Adrenal gland (tissue), 12 donors: ENCODE data around the gene NAP1L4. TPM values are rescaled to one million over a fixed set of nuclear protein-coding genes. Genes with fewer than 3 reads are reported as not detected.

Experiments
- DNase-seq, 7 donors: peaks; one replicate each; pipeline ENCODE4 v3.0.0-alpha.2; 2019 to 2020
- H3K27ac ChIP-seq, 5 donors: fragments of 200-600 bp; sonication (generic) in 4 of 5; 1 replicate in 3 of 5; 2 replicates in 2 of 5; pipeline versions ENCODE4 v1.5.1 to v1.8.0; 2016 to 2020; ENCODE audit warnings: mild to moderate bottlenecking in 1 of 5
- H3K27me3 ChIP-seq: fragments of 200-600 bp; 2 replicates; pipeline ENCODE4 v1.8.0; 2021
- H3K36me3 ChIP-seq, 2 donors: fragments of 200-600 bp; replicated peaks in 1 of 2; 1 replicate in 1 of 2; 2 replicates in 1 of 2; pipeline versions ENCODE4 v1.5.1 to v1.8.0; 2018 to 2022
- H3K4me1 ChIP-seq, 2 donors: fragments of 200-600 bp; replicated peaks in 1 of 2; 1 replicate in 1 of 2; 2 replicates in 1 of 2; pipeline versions ENCODE4 v1.5.1 to v1.8.0; 2018 to 2021
- H3K4me3 ChIP-seq, 4 donors: fragments of 200-600 bp; sonication (generic) in 3 of 4; one replicate each; pipeline ENCODE4 v1.5.1; 2016 to 2018
- H3K9me3 ChIP-seq, 3 donors: fragments of 200-600 bp; sonication (generic) in 1 of 3; replicated peaks in 1 of 3; 1 replicate in 2 of 3; 2 replicates in 1 of 3; pipeline versions ENCODE4 v1.5.1 to v1.8.0; 2016 to 2021
- POLR2A ChIP-seq, 2 donors: fragments of 450-650 bp; IDR thresholded peaks; one replicate each; pipeline ENCODE4 v1.6.1; 2017; ENCODE audit warnings: antibody characterized with exemption in 2 of 2, mild to moderate bottlenecking in 2 of 2, moderate library complexity in 1 of 2
- WGBS, 4 donors: extraction: QIAGEN DNeasy Blood & Tissue Kit in 2 of 4; methylation state at CpG; one replicate each; pipeline versions ENCODE4 v1.1.5 to v1.1.7; 2013 to 2017; 5-methylcytosine and 5-hydroxymethylcytosine counted together
- intact Hi-C, 2 donors: fragments of 100-400 bp; cut with DNase I; formaldehyde crosslinking; loops; one replicate each; pipeline versions ENCODE4 v1.14.1 to v1.15.0; 2022 to 2023
- polyA plus RNA-seq, 3 donors: library from polyadenylated mRNA; stranded (reverse); fragments of 200-250 nt in 2 of 3; fragments of 350-450 nt in 1 of 3; fragmentation: Illumina TruSeq in 1 of 3; extraction: RNeasy Lipid Tissue Mini Kit (QIAGEN cat#74804) in 1 of 3; gene quantifications; one replicate each; pipeline ENCODE4 v1.2.3, GENCODE V29; 2013 to 2014
- total RNA-seq, 9 donors: library from RNA; depleted of rRNA in 4 of 9; stranded (reverse); fragments of >200 nt in 4 of 9; fragments of 120-200 nt in 1 of 9; fragmentation: NEBNext Ultra II Directional in 1 of 9; extraction: Animal tissue kit (Norgen Biotek cat#: 25700) in 1 of 9; gene quantifications; one replicate each; pipeline versions ENCODE4 v1.1.0 to v1.2.4, GENCODE V29; 2013 to 2023
- TF ChIP-seq, protein P1 (sequence below), 6 experiments: fragments of 450-650 bp in 4 of 6; fragments of 200-600 bp in 2 of 6; sonication (generic) in 1 of 6; IDR thresholded peaks; 1 replicate in 5 of 6; 2 replicates in 1 of 6; pipeline versions ENCODE4 v1.5.1 to v1.8.0; 2016 to 2021; ENCODE audit warnings: antibody characterized with exemption in 6 of 6, mild to moderate bottlenecking in 2 of 6, moderate library complexity in 1 of 6
- donor health status: healthy with polysubstance abuse.
- donor health status: Bipolar disorder and iron deficiency.
- donor health status: DM: yes; HTN: yes; CAD: no.
- donor health status: DM: no; HTN: no; CAD: no.
- donor health status: DM: no; HTN: no; CAD: no.
- donor health status: DM: yes; HTN: yes; CAD: no.

The NAP1L4 gene
- total and polyA plus RNA-seq, 12 donors, result 39.7 to 128 (median 79.9) TPM

- Histone ChIP-seq H3K27ac (no peak overlapping the region), H3K4me1 (peaks cover 16 to 23% of the 10 kb centered on the region in 2 donors), H3K4me3 (no peak overlapping the region), H3K27me3 (peaks cover 11% of the 10 kb centered on the region), H3K36me3 (no peaks in the 10 kb centered on the region), H3K9me3 (no peaks in the 10 kb centered on the region)
- WGBS, 4 donors, result 89 to 92% (median 91%) methylated on average over 3 to 11 of the region's 11 CpGs
- intact Hi-C loops, result no loop called here
- DNase-seq, result no peak
- TF ChIP-seq, protein P1, sequence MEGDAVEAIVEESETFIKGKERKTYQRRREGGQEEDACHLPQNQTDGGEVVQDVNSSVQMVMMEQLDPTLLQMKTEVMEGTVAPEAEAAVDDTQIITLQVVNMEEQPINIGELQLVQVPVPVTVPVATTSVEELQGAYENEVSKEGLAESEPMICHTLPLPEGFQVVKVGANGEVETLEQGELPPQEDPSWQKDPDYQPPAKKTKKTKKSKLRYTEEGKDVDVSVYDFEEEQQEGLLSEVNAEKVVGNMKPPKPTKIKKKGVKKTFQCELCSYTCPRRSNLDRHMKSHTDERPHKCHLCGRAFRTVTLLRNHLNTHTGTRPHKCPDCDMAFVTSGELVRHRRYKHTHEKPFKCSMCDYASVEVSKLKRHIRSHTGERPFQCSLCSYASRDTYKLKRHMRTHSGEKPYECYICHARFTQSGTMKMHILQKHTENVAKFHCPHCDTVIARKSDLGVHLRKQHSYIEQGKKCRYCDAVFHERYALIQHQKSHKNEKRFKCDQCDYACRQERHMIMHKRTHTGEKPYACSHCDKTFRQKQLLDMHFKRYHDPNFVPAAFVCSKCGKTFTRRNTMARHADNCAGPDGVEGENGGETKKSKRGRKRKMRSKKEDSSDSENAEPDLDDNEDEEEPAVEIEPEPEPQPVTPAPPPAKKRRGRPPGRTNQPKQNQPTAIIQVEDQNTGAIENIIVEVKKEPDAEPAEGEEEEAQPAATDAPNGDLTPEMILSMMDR (IDR thresholded peaks at IDR 0.05), result no peak
- no peak for TF ChIP-seq POLR2A (IDR thresholded peaks at IDR 0.05)
Observed at GRCh38 chr11:2926611-2927051, 65.5 kb downstream of the NAP1L4 start.

GRCh38 chr11:2924821-2925675, 67.1 kb downstream of the NAP1L4 start:
- Histone ChIP-seq H3K9me3 (no peaks in the 10 kb centered on the region), H3K27me3 (peaks cover 11% of the 10 kb centered on the region), H3K4me1 (peaks cover 13 to 17% of the 10 kb centered on the region in 2 donors), H3K4me3 (no peak overlapping the region), H3K36me3 (no peaks in the 10 kb centered on the region), H3K27ac (no peak overlapping the region)
- 87 to 94% (median 92%) methylated on average over 16 to 30 of the region's 30 CpGs for WGBS, 4 donors
- intact Hi-C loops, result no loop called here
- DNase-seq, result no peak
- no peak for TF ChIP-seq POLR2A (IDR thresholded peaks at IDR 0.05)
- TF ChIP-seq, protein P1 (IDR thresholded peaks at IDR 0.05), result no peak

DNA sequence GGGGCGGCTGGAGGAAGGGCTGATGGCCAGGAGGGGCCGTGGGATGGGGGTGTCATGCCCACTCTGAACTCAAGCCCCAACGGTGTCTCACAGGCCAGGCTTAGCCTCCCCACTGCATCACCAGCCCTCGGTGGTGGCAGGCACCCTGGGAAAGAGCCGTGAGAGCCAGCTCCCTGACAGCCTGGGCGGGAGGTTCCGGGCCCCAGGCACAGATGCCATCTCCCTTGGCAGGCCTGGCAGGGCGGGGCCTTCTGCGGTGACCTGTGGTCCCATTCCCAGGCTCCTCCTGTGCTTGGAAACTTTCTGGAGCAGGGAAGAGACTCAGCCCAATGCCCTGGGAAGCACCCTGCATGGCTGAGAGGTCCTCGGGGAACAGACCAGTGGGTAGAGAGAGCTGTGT, 67.7 kb downstream of the NAP1L4 start:
- H3K27me3 ChIP-seq, result peaks cover 11% of the 10 kb centered on the region
- no peak overlapping the region for H3K27ac ChIP-seq
- no peak overlapping the region for H3K4me3 ChIP-seq
- peaks cover 6 to 10% of the 10 kb centered on the region in 2 donors for H3K4me1 ChIP-seq
- no peaks in the 10 kb centered on the region for H3K36me3 ChIP-seq
- intact Hi-C loops, result no loop called here
- no peaks in the 10 kb centered on the region for H3K9me3 ChIP-seq
- DNase-seq, result no peak
- WGBS, 4 donors, result 77 to 88% (median 84%) methylated on average over 3 to 10 of the region's 10 CpGs
- TF ChIP-seq, protein P1 (IDR thresholded peaks at IDR 0.05), result no peak
- no peak for TF ChIP-seq POLR2A (IDR thresholded peaks at IDR 0.05)

DNA sequence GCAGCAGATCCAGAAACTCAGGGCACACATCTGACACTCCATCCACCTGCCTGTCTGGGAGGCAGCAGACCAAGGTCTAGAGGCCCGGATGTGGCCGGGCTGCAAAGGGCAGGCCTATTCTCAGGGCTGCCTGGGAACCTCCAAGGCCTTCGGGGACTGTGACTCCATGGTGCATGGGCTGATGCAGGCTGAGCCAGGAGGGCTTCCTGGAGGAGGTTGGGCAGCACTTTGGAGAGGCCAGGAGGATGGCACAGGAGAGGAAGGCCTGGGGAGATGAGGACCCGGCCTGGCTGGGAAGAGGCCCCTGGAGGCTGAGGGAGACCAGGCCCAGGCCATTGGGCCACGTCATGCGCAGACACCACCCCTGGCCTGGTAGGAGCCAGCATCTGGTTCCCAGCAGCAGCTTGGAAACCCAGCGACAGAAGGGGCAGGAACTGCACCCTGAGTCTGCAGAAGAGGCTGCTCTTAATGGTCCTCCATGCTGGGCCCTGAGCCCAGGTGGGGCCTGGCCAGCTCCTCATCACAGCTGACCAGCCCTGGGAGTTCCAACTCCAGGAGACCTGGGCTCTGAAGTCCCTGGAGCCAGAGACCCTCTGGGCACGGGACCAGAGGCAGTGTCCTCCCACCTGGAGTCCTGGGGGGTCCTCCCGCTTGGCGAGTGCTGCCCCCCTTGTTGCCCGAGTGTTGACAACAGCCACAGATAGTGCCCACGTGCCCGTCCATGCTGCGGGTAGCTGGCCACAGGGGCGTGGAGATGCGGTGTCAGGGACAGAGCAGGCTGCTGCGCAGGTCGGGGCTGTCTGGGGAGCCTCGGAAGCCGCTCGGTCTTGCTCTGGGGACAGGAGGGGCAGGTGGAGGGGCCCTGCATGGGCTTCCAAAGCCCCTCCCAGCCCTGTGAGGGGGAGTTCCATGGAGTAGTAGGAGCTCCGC, 68.4 kb downstream of the NAP1L4 start:
- DNase-seq, result no peak
- intact Hi-C loops, result no loop called here
- WGBS, 4 donors, result 86 to 93% (median 89%) methylated on average over 15 to 22 of the region's 22 CpGs
- Histone ChIP-seq H3K27me3 (peaks cover 10% of the 10 kb centered on the region), H3K27ac (no peak overlapping the region), H3K4me3 (no peak overlapping the region), H3K9me3 (no peaks in the 10 kb centered on the region), H3K4me1 (peaks cover 0 to 3% of the 10 kb centered on the region in 2 donors), H3K36me3 (no peaks in the 10 kb centered on the region)
- TF ChIP-seq, protein P1 (IDR thresholded peaks at IDR 0.05), result no peak
- TF ChIP-seq POLR2A (IDR thresholded peaks at IDR 0.05), result no peak
